Lung (tissue), 12 donors: ENCODE results near the gene ST3GAL3. TPM values are rescaled to one million over a fixed set of nuclear protein-coding genes. Genes with fewer than 3 reads are reported as not detected.

Experiments used
- ATAC-seq: fragments of 200-7000 bp; cut with Tn5 transposase; one replicate; pipeline ENCODE4 v1.9.1; 2020; ENCODE audit warnings: moderate number of reproducible peaks; ENCODE audit not compliant: insufficient read depth, low FRiP score
- DNase-seq, 3 donors: peaks; one replicate each; pipeline ENCODE4 v3.0.0-alpha.2; 2013 to 2017
- H3K27ac ChIP-seq, 2 donors: one replicate each; pipeline ENCODE4 v1.5.1; 2013; ENCODE audit warnings: mild to moderate bottlenecking in 2 of 2, moderate library complexity in 2 of 2, control low read depth in 1 of 2, inconsistent platforms in 1 of 2, low read depth in 1 of 2, low read length in 1 of 2
- H3K27me3 ChIP-seq, 3 donors: one replicate each; pipeline ENCODE4 v1.5.1; 2013; ENCODE audit warnings: low read length in 2 of 3; ENCODE audit not compliant: control insufficient read depth in 3 of 3, insufficient read depth in 3 of 3
- H3K36me3 ChIP-seq, 4 donors: one replicate each; pipeline ENCODE4 v1.5.1; 2013; ENCODE audit warnings: low read length in 4 of 4, mild to moderate bottlenecking in 1 of 4, moderate library complexity in 1 of 4; ENCODE audit not compliant: control insufficient read depth in 4 of 4, insufficient read depth in 4 of 4
- H3K4me1 ChIP-seq, 5 donors: one replicate each; pipeline ENCODE4 v1.5.1; 2013; ENCODE audit warnings: low read length in 5 of 5, mild to moderate bottlenecking in 2 of 5, moderate library complexity in 1 of 5; ENCODE audit not compliant: control insufficient read depth in 5 of 5, insufficient read depth in 5 of 5
- H3K4me3 ChIP-seq: one replicate; pipeline ENCODE4 v1.5.1; 2013; ENCODE audit warnings: mild to moderate bottlenecking, control low read depth, moderate library complexity
- H3K9ac ChIP-seq, 2 donors: one replicate each; pipeline ENCODE4 v1.5.1; 2013; ENCODE audit warnings: low read length in 2 of 2, control low read depth in 1 of 2; ENCODE audit not compliant: insufficient read depth in 1 of 2
- H3K9me3 ChIP-seq, 4 donors: one replicate each; pipeline ENCODE4 v1.5.1; 2013; ENCODE audit warnings: low read length in 3 of 4, mild to moderate bottlenecking in 1 of 4, moderate library complexity in 1 of 4; ENCODE audit not compliant: control insufficient read depth in 4 of 4, insufficient read depth in 3 of 4
- WGBS, 2 donors: extraction: QIAGEN DNeasy Blood & Tissue Kit; methylation state at CpG; one replicate each; pipeline ENCODE4 v1.1.7; 2013; 5-methylcytosine and 5-hydroxymethylcytosine counted together
- polyA plus RNA-seq, 2 donors: library from polyadenylated mRNA; stranded (reverse); fragments of 200-250 nt; gene quantifications; one replicate each; pipeline ENCODE4 v1.2.1, GENCODE V29; 2013
- total RNA-seq, 2 donors: library from RNA; depleted of rRNA in 1 of 2; stranded (reverse); fragments of >200 nt in 1 of 2; gene quantifications; one replicate each; pipeline ENCODE4 v1.2.1, GENCODE V29; 2014 to 2021
- TF ChIP-seq, protein P1 (sequence below): IDR thresholded peaks from 2 replicates; pipeline ENCODE4 v1.5.1; 2012; ENCODE audit warnings: mild to moderate bottlenecking; ENCODE audit errors: control extremely low read depth, extremely low read depth
- donor health status: control.
- donor health status: control.
- donor health status: Bipolar disorder and iron deficiency.
- donor health status: healthy.
- donor health status: DM: yes; HTN: yes; CAD: no.

The ST3GAL3 gene
- total and polyA plus RNA-seq, 4 donors, result 8.4 to 28.0 (median 17.1) TPM

DNA sequence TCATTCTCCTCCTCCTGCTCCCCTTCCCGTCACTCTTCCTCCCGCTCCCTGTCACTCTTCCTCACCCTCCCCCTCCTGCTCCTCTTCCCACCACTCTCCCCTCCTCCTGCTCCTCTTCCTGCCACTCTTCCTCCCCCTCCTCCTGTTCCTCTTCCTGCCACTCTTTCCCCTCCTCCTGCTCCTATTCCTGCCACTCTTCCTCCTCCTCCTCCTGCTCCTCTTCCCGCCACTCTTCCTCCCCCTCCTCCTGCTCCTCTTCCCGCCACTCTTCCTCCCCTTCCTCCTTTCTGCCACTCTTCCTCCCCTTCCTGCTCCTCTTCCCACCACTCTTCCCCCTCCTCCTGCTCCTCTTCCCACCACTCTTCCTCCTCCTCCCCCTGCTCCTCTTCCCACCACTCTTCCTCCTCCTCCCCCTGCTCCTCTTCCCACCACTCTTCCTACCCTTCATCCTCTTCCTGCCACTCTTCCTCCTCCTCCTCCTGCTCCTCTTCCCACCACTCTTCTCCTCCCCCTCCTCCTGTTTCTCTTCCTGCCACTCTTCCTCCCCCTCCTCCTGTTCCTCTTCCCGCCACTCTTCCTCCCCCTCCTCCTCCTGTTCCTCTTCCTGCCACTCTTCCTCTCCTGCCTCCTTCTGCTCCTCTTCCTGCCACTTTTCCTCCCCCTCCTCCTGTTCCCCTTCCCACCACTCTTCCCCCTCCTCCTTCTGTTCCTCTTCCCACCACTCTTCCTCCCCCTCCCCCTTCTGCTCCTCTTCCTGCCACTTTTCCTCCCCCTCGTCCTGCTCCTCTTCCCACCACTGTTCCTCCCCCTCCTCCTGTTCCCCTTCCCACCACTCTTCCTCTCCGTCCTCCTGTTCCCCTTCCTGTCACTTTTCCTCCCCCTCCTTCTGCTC lies 197.6 kb downstream of the ST3GAL3 start:
- Histone ChIP-seq H3K9me3 (no peaks in the 10 kb centered on the region), H3K36me3 (peaks cover 0 to 5% (median 1%) of the 10 kb centered on the region in 4 donors), H3K27me3 (no peaks in the 10 kb centered on the region), H3K4me1 (peaks cover 0 to 4% (median 0%) of the 10 kb centered on the region in 5 donors), H3K27ac (no peak overlapping the region), H3K4me3 (no peak overlapping the region), H3K9ac (no peak overlapping the region)
- ATAC-seq (no peak), DNase-seq (no peak)
- TF ChIP-seq, protein P1, sequence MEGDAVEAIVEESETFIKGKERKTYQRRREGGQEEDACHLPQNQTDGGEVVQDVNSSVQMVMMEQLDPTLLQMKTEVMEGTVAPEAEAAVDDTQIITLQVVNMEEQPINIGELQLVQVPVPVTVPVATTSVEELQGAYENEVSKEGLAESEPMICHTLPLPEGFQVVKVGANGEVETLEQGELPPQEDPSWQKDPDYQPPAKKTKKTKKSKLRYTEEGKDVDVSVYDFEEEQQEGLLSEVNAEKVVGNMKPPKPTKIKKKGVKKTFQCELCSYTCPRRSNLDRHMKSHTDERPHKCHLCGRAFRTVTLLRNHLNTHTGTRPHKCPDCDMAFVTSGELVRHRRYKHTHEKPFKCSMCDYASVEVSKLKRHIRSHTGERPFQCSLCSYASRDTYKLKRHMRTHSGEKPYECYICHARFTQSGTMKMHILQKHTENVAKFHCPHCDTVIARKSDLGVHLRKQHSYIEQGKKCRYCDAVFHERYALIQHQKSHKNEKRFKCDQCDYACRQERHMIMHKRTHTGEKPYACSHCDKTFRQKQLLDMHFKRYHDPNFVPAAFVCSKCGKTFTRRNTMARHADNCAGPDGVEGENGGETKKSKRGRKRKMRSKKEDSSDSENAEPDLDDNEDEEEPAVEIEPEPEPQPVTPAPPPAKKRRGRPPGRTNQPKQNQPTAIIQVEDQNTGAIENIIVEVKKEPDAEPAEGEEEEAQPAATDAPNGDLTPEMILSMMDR, result no peak
- 41 to 49% methylated on average over 7 of the region's 7 CpGs for WGBS, 2 donors

DNA sequence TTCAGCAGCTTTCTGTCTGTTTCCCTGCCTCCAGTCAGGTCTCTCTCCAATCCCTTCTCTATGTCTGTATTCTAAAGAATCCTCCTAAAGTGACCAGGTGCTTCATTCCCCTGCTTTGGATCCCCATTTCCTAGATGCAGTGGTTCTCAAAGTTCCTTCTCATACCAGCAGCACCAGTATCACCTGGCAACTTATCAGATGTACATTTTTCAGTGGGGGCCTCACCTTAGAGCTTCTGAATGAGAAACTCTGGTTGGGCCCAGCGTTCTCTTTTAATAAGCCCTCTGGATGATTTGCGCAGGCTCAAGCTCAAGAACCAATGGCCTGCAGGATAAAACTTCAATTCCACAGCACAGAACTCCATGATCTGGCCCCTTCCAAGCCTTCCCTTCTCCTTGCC lies 200.9 kb downstream of the ST3GAL3 start:
- Histone ChIP-seq H3K27ac (no peak overlapping the region), H3K4me1 (no peaks in the 10 kb centered on the region), H3K9ac (no peak overlapping the region), H3K36me3 (peaks cover 0 to 7% (median 3%) of the 10 kb centered on the region in 4 donors), H3K9me3 (no peaks in the 10 kb centered on the region), H3K27me3 (no peaks in the 10 kb centered on the region), H3K4me3 (no peak overlapping the region)
- TF ChIP-seq, protein P1, result no peak
- DNase-seq (no peak), ATAC-seq (no peak)
- WGBS, 2 donors, result 97 to 98% methylated on average over 2 of the region's 2 CpGs

DNA sequence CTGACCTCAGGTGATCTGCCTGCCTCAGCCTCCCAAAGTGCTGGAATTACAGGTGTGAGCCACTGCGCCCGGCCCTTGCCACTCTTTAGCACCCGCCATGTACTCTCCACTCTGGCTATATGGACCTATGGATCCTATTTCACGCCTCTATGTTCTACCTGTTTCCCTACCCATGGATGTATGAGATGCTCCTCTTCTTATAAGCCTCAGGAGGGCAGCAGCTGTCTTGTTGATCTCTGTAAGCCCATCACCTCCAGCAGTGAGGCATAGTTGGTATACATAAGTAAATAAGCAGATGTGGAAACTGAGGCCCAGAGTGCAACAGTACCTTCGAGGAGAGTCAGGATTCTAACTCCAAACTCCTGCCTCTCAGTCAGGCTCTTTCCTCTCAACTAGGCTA lies 201.5 kb downstream of the ST3GAL3 start:
- Histone ChIP-seq H3K4me3 (no peak overlapping the region), H3K27ac (no peak overlapping the region), H3K9me3 (no peaks in the 10 kb centered on the region), H3K4me1 (no peaks in the 10 kb centered on the region), H3K36me3 (peaks cover 0 to 7% (median 3%) of the 10 kb centered on the region in 4 donors), H3K9ac (no peak overlapping the region), H3K27me3 (no peaks in the 10 kb centered on the region)
- DNase-seq (no peak), ATAC-seq (no peak)
- TF ChIP-seq, protein P1, result no peak
- 92 to 95% methylated on average over 5 of the region's 5 CpGs for WGBS, 2 donors
